Retinal pigment epithelial cell (primary cell): ENCODE results near the gene PCED1B.

Source experiments
- DNase-seq: peaks from one replicate; pipeline ENCODE4 v3.0.0-alpha.2; 2010; ENCODE audit warnings: low read depth
- H3K4me3 ChIP-seq: 2 replicates; pipeline ENCODE4 v1.5.1; 2011; ENCODE audit warnings: mild to moderate bottlenecking, low read length, control low read depth, moderate library complexity
- CTCF ChIP-seq: conservative IDR thresholded peaks from 2 replicates; pipeline ENCODE4 v1.5.1; 2011; ENCODE audit warnings: low read depth, low read length, control low read depth, inconsistent platforms

Gene PCED1B

GRCh38 chr12:47079468-47079980, at the start of gene PCED1B, which contains the start of gene AMIGO2:
PCED1B (plus strand) TSS chr12:47079621; CDS start chr12:47235064, 155,443 bp downstream.
AMIGO2 (minus strand) TSS chr12:47079959; CDS start chr12:47079002, 957 bp downstream.
- peak; percentile 47 for TF ChIP-seq CTCF
- H3K4me3 ChIP-seq: peak within 1 kb of the TSS; percentile 74
- DNase-seq: no peak

- no peak for TF ChIP-seq CTCF
- H3K4me3 ChIP-seq: no peak overlapping the region
- DNase-seq: no peak
Measured at GRCh38 chr12:47029903-47030302, 49.5 kb upstream of the PCED1B start.

GRCh38 chr12:47032644-47033043, 46.8 kb upstream of the PCED1B start:
- DNase-seq: no peak
- peak; percentile 52 for TF ChIP-seq CTCF

GRCh38 chr12:47033081-47033480, 46.3 kb upstream of the PCED1B start:
- TF ChIP-seq CTCF: no peak
- DNase-seq: no peak
- no peak overlapping the region for H3K4me3 ChIP-seq

More at GRCh38 chr12:47032644-47033043, 46.8 kb upstream of the PCED1B start:
- no peak overlapping the region for H3K4me3 ChIP-seq

GRCh38 chr12:47033789-47034555, 45.4 kb upstream of the PCED1B start:
- H3K4me3 ChIP-seq: no peak overlapping the region
- TF ChIP-seq CTCF: no peak
- DNase-seq: no peak

GRCh38 chr12:47034661-47035060, 44.8 kb upstream of the PCED1B start:
- DNase-seq: no peak
- no peak for TF ChIP-seq CTCF
- no peak overlapping the region for H3K4me3 ChIP-seq

GRCh38 chr12:47035484-47035883, 43.9 kb upstream of the PCED1B start:
- no peak for DNase-seq
- no peak overlapping the region for H3K4me3 ChIP-seq
- TF ChIP-seq CTCF: no peak
